Measurements from ENCODE around the gene ISX. TPM values are rescaled to one million over a fixed set of nuclear protein-coding genes. Genes with fewer than 3 reads are reported as not detected.
A peak's percentile ranks its signal among the peaks of the same experiment; 100 is the strongest.
"Not testable (repeated sequence)": the region's sequence is repeated elsewhere in the genome, so short reads cannot be mapped to it uniquely, and the experiment has no call there.

ISX gene
- total RNA-seq, 5 donors from 2014 or later (not counting 1 experiment from before 2014, with no cell fraction given), result not detected

GRCh38 chr22:35023692-35024363 lies 42.1 kb upstream of the ISX start:
- no peaks in the 10 kb centered on the region for H3K9me3 ChIP-seq
- no peaks in the 10 kb centered on the region for H3K9me3 Mint-ChIP-seq
- H3K27me3 ChIP-seq (replicated peaks in 1 of 2; ENCODE audit: control insufficient read depth in 2 of 2, extremely low read depth in 1 of 2, insufficient read depth in 2 of 2, low read length in 1 of 2), result peaks cover 0 to 26% of the 10 kb centered on the region in 2 experiments
- peaks cover 0 to 4% (median 0%) of the 10 kb centered on the region in 3 donors for H3K4me1 Mint-ChIP-seq
- POLR2A ChIA-PET, result no interaction called here
- H3K4me1 ChIP-seq (ENCODE audit: control insufficient read depth in 1 of 2, extremely low read depth in 1 of 2, insufficient read depth in 2 of 2, low read length in 2 of 2), result no peaks in the 10 kb centered on the region
- H3K27ac ChIP-seq (ENCODE audit: low read length), result no peak overlapping the region
- H3K27me3 Mint-ChIP-seq, result peaks cover 20 to 43% of the 10 kb centered on the region in 2 donors
- no peak overlapping the region for H3K27ac Mint-ChIP-seq
- no peak overlapping the region for H3K4me3 ChIP-seq (ENCODE audit: control insufficient read depth in 1 of 2, extremely low read depth in 1 of 2, low read length in 1 of 2)
- CTCF ChIA-PET, result no interaction called here
- H3K4me3 Mint-ChIP-seq, result no peak overlapping the region
- peak in 27 of 35 experiments; percentile 0 to 48 (median 23) for DNase-seq
- H3K36me3 Mint-ChIP-seq, result no peaks in the 10 kb centered on the region
- H3K36me3 ChIP-seq (ENCODE audit: control insufficient read depth in 2 of 2, extremely low read depth in 1 of 2, insufficient read depth in 1 of 2, low read length in 1 of 2), result no peaks in the 10 kb centered on the region
- 38% methylated on average over 11 of the region's 25 CpGs for WGBS (ENCODE audit: insufficient coverage)
- ATAC-seq (replicated peaks in 1 of 4), result no peak

DNA sequence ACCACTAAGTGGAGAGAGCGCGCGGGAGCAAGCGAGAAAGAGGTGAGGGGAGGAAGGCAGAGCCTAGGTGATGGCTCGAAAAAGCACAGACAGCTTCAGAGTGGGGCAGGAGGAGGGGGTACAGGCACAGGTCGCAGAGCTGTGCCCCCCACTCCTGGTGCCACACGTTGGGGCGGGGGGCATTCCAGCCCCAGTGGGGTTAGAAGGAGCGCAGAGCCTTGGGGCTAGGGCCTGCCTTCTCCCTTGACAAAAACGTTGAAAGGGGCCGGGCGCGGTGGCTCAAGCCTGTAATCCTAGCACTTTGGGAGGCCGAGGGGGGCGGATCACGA lies 41.6 kb upstream of the ISX start:
- Histone ChIP-seq H3K27me3 (replicated peaks in 1 of 2; ENCODE audit: control insufficient read depth in 2 of 2, extremely low read depth in 1 of 2, insufficient read depth in 2 of 2, low read length in 1 of 2) (peaks cover 0 to 26% of the 10 kb centered on the region in 2 experiments), H3K4me1 (ENCODE audit: control insufficient read depth in 1 of 2, extremely low read depth in 1 of 2, insufficient read depth in 2 of 2, low read length in 2 of 2) (no peaks in the 10 kb centered on the region), H3K27ac (ENCODE audit: low read length) (no peak overlapping the region), H3K9me3 (no peaks in the 10 kb centered on the region), H3K4me3 (ENCODE audit: control insufficient read depth in 1 of 2, extremely low read depth in 1 of 2, low read length in 1 of 2) (no peak overlapping the region), H3K36me3 (ENCODE audit: control insufficient read depth in 2 of 2, extremely low read depth in 1 of 2, insufficient read depth in 1 of 2, low read length in 1 of 2) (no peaks in the 10 kb centered on the region)
- Mint-ChIP-seq H3K27me3 (peaks cover 22 to 46% of the 10 kb centered on the region in 2 donors), H3K36me3 (no peaks in the 10 kb centered on the region), H3K9me3 (no peaks in the 10 kb centered on the region), H3K4me3 (no peak overlapping the region), H3K27ac (no peak overlapping the region), H3K4me1 (peaks cover 0 to 4% (median 0%) of the 10 kb centered on the region in 3 donors)
- no peak for DNase-seq
- ATAC-seq (replicated peaks in 1 of 4), result no peak
- WGBS (ENCODE audit: insufficient coverage), result 36% methylated on average over 13 of the region's 16 CpGs
- ChIA-PET POLR2A (no interaction called here), CTCF (no interaction called here)

DNA sequence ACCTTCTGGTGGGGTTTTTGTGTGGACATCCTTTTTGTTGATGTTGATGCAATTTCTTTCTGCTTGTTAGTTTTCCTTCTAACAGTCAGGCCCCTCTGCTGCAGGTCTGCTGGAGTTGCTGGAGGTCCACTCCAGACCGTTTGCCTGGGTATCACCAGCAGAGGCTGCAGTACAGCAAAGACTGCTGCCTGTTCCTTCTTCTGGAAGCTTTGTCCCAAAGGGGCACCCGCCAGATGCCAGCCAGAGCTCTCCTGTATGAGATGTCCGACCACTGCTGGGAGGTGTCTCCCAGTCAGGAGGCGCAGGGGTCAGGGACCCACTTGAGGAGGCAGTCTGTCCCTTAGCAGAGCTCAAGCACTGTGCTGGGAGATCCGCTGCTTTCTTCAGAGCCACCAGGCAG lies 35.8 kb upstream of the ISX start:
- H3K4me3 Mint-ChIP-seq; H3K4me1 ChIP-seq (ENCODE audit: control insufficient read depth in 1 of 2, extremely low read depth in 1 of 2, insufficient read depth in 2 of 2, low read length in 2 of 2); H3K9me3 Mint-ChIP-seq; H3K4me1 Mint-ChIP-seq; H3K4me3 ChIP-seq (ENCODE audit: control insufficient read depth in 1 of 2, extremely low read depth in 1 of 2, low read length in 1 of 2); ATAC-seq (replicated peaks in 1 of 4); H3K9me3 ChIP-seq; CTCF ChIA-PET; H3K27ac ChIP-seq (ENCODE audit: low read length); DNase-seq; H3K27ac Mint-ChIP-seq; H3K36me3 ChIP-seq (ENCODE audit: control insufficient read depth in 2 of 2, extremely low read depth in 1 of 2, insufficient read depth in 1 of 2, low read length in 1 of 2); H3K36me3 Mint-ChIP-seq; POLR2A ChIA-PET: not testable (repeated sequence)
- peaks cover 35 to 51% of the 10 kb centered on the region in 2 donors for H3K27me3 Mint-ChIP-seq
- 72% methylated on average over 4 of the region's 5 CpGs for WGBS (ENCODE audit: insufficient coverage)
- peaks cover 0 to 24% of the 10 kb centered on the region in 2 experiments for H3K27me3 ChIP-seq (replicated peaks in 1 of 2; ENCODE audit: control insufficient read depth in 2 of 2, extremely low read depth in 1 of 2, insufficient read depth in 2 of 2, low read length in 1 of 2)

- ATAC-seq (replicated peaks in 1 of 4), result no peak
- H3K4me3 ChIP-seq (ENCODE audit: control insufficient read depth in 1 of 2, extremely low read depth in 1 of 2, low read length in 1 of 2), result no peak overlapping the region
- CTCF ChIA-PET, result no interaction called here
- H3K4me3 Mint-ChIP-seq, result no peak overlapping the region
- H3K4me1 ChIP-seq (ENCODE audit: control insufficient read depth in 1 of 2, extremely low read depth in 1 of 2, insufficient read depth in 2 of 2, low read length in 2 of 2), result no peaks in the 10 kb centered on the region
- H3K36me3 ChIP-seq (ENCODE audit: control insufficient read depth in 2 of 2, extremely low read depth in 1 of 2, insufficient read depth in 1 of 2, low read length in 1 of 2), result no peaks in the 10 kb centered on the region
- DNase-seq, result no peak
- no peak overlapping the region for H3K27ac ChIP-seq (ENCODE audit: low read length)
- no peak overlapping the region for H3K27ac Mint-ChIP-seq
- H3K4me1 Mint-ChIP-seq, result no peaks in the 10 kb centered on the region
- H3K27me3 ChIP-seq (replicated peaks in 1 of 2; ENCODE audit: control insufficient read depth in 2 of 2, extremely low read depth in 1 of 2, insufficient read depth in 2 of 2, low read length in 1 of 2), result peaks cover 0 to 24% of the 10 kb centered on the region in 2 experiments
- no peaks in the 10 kb centered on the region for H3K9me3 Mint-ChIP-seq
- no peaks in the 10 kb centered on the region for H3K36me3 Mint-ChIP-seq
- no peaks in the 10 kb centered on the region for H3K9me3 ChIP-seq
- 47% methylated on average over 2 of the region's 3 CpGs for WGBS (ENCODE audit: insufficient coverage)
- POLR2A ChIA-PET, result no interaction called here
- peaks cover 23 to 43% of the 10 kb centered on the region in 2 donors for H3K27me3 Mint-ChIP-seq
Measured at GRCh38 chr22:35032571-35032970, 33.4 kb upstream of the ISX start.

DNA sequence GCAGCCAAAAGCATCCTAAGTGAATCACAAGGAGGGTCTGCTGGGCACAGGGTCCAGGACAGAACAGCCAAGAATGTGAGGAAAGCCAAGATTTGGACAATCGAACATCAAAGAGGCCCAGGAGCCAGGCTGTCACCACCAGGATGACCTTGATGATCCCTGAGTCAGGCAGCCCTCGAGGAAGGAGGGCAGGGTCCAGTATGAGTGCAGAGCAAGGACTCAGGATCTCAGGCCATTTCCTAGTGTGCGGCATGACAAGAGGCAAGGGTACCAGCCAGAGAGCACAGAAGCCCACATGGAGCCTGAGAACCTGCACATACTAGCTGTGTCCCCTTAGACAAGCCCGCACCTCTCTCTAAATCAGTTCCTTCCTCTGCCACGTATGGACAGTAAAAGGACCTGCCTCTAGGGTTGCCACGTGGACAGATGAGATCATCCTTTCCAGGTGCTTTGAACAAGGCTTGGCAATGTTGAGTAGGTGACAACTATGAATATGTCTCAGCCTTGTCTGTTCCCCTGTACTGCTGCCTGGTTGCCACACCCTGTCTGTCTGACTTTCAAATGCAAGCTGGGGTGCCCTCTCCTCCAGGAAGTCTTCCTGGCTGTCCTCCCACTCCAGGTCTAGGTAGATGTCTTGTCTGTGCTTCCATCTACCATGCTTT lies 32.2 kb upstream of the ISX start:
- Mint-ChIP-seq H3K4me3 (no peak overlapping the region), H3K27ac (no peak overlapping the region), H3K27me3 (peaks cover 26 to 38% of the 10 kb centered on the region in 2 donors), H3K36me3 (no peaks in the 10 kb centered on the region), H3K4me1 (no peaks in the 10 kb centered on the region), H3K9me3 (no peaks in the 10 kb centered on the region)
- ChIA-PET POLR2A (no interaction called here), CTCF (no interaction called here)
- no peak overlapping the region for H3K4me3 ChIP-seq (ENCODE audit: control insufficient read depth in 1 of 2, extremely low read depth in 1 of 2, low read length in 1 of 2)
- no peaks in the 10 kb centered on the region for H3K9me3 ChIP-seq
- H3K4me1 ChIP-seq (ENCODE audit: control insufficient read depth in 1 of 2, extremely low read depth in 1 of 2, insufficient read depth in 2 of 2, low read length in 2 of 2), result no peaks in the 10 kb centered on the region
- no peaks in the 10 kb centered on the region for H3K36me3 ChIP-seq (ENCODE audit: control insufficient read depth in 2 of 2, extremely low read depth in 1 of 2, insufficient read depth in 1 of 2, low read length in 1 of 2)
- no peak overlapping the region for H3K27ac ChIP-seq (ENCODE audit: low read length)
- 41% methylated on average over 2 of the region's 6 CpGs for WGBS (ENCODE audit: insufficient coverage)
- ATAC-seq (replicated peaks in 1 of 4) (no peak), DNase-seq (no peak)
- H3K27me3 ChIP-seq (replicated peaks in 1 of 2; ENCODE audit: control insufficient read depth in 2 of 2, extremely low read depth in 1 of 2, insufficient read depth in 2 of 2, low read length in 1 of 2), result peaks cover 0 to 25% of the 10 kb centered on the region in 2 experiments

DNA sequence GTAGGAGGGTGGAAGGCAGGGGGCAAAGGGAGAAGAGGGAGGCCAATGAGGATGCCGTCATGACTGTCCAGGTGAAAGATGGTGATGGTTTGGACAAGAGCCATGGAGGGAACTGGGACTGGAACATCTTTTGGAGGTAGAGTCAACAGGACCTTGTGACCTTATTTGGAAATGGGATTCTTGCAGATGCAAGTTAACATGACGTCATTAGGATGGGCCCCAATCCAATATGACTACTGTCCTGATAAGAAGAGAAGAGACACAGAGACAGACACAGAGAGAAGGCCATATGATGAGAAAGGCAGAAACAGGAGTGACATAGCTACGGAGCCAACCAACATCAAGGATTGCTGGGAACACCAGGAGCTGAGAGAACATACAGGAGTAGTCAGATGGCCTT lies 31.0 kb upstream of the ISX start:
- no peak overlapping the region for H3K4me3 ChIP-seq (ENCODE audit: control insufficient read depth in 1 of 2, extremely low read depth in 1 of 2, low read length in 1 of 2)
- ChIA-PET POLR2A (no interaction called here), CTCF (no interaction called here)
- Mint-ChIP-seq H3K27ac (no peak overlapping the region), H3K9me3 (no peaks in the 10 kb centered on the region), H3K36me3 (no peaks in the 10 kb centered on the region), H3K4me3 (no peak overlapping the region), H3K4me1 (no peaks in the 10 kb centered on the region), H3K27me3 (peaks cover 24 to 30% of the 10 kb centered on the region in 2 donors)
- peaks cover 0 to 32% of the 10 kb centered on the region in 2 experiments for H3K27me3 ChIP-seq (replicated peaks in 1 of 2; ENCODE audit: control insufficient read depth in 2 of 2, extremely low read depth in 1 of 2, insufficient read depth in 2 of 2, low read length in 1 of 2)
- H3K9me3 ChIP-seq, result no peaks in the 10 kb centered on the region
- WGBS (ENCODE audit: insufficient coverage), result 39% methylated on average over 2 of the region's 3 CpGs
- no peaks in the 10 kb centered on the region for H3K36me3 ChIP-seq (ENCODE audit: control insufficient read depth in 2 of 2, extremely low read depth in 1 of 2, insufficient read depth in 1 of 2, low read length in 1 of 2)
- ATAC-seq (replicated peaks in 1 of 4) (no peak), DNase-seq (no peak)
- H3K4me1 ChIP-seq (ENCODE audit: control insufficient read depth in 1 of 2, extremely low read depth in 1 of 2, insufficient read depth in 2 of 2, low read length in 2 of 2), result no peaks in the 10 kb centered on the region
- H3K27ac ChIP-seq (ENCODE audit: low read length), result no peak overlapping the region

Measured in T-cell (primary cell).